K562 (cell line): Measurements from ENCODE around the gene PIP5K1B. TPM values are rescaled to one million over a fixed set of nuclear protein-coding genes. Genes with fewer than 3 reads are reported as not detected.

Source experiments
- C11orf30 ChIP-seq: fragments of 450-650 bp; IDR thresholded peaks from 2 replicates; pipeline ENCODE4 v1.6.1; 2016; ENCODE audit warnings: low read depth, mild to moderate bottlenecking
- CBFB ChIP-seq: sonication (generic); formaldehyde crosslinking; IDR thresholded peaks from 2 replicates; pipeline ENCODE4 v1.4.0; 2020; ENCODE audit warnings: mild to moderate bottlenecking, missing genetic modification reagents
- CCNT2 ChIP-seq: IDR thresholded peaks from 2 replicates; pipeline ENCODE4 v1.6.1; 2011; ENCODE audit warnings: borderline replicate concordance, low read depth, mild to moderate bottlenecking, moderate library complexity, mixed read lengths, low read length; ENCODE audit not compliant: insufficient read length; ENCODE audit errors: extremely low read depth
- CHCHD3 ChIP-seq: fragments of 250-450 bp; sonication (Bioruptor Pico); IDR thresholded peaks from 2 replicates; pipeline ENCODE4 v2.1.2; 2022; ENCODE audit warnings: mild to moderate bottlenecking
- CREB1 ChIP-seq, 2 experiments: sonication (generic) in 1 of 2; formaldehyde crosslinking in 1 of 2; IDR thresholded peaks; 2 replicates each; pipeline versions ENCODE4 v1.6.1 to v1.8.0; 2012 to 2022; ENCODE audit warnings: inconsistent platforms in 1 of 2, mild to moderate bottlenecking in 1 of 2, missing genetic modification reagents in 1 of 2, moderate library complexity in 1 of 2
- DMBX1 ChIP-seq: fragments of 250-450 bp; sonication (Bioruptor Pico); IDR thresholded peaks from 2 replicates; pipeline ENCODE4 v1.8.0; 2022; ENCODE audit warnings: inconsistent platforms, mild to moderate bottlenecking, moderate library complexity, borderline replicate concordance
- GTF2A2 ChIP-seq: IDR thresholded peaks from 2 replicates; pipeline ENCODE4 v1.6.1; 2016; ENCODE audit warnings: mild to moderate bottlenecking, missing genetic modification characterization, missing compliant biosample characterization
- RREB1 ChIP-seq: fragments of 250-450 bp; sonication (Bioruptor Pico); IDR thresholded peaks from 2 replicates; pipeline ENCODE4 v1.4.0; 2020
- UBTF ChIP-seq, 2 experiments: IDR thresholded peaks; 2 replicates each; pipeline ENCODE4 v1.6.1; 2012; ENCODE audit warnings: improper control_type of control experiment in 2 of 2, low read depth in 2 of 2, low read length in 2 of 2, borderline replicate concordance in 1 of 2
- polyA plus RNA-seq, 8 experiments: library from polyadenylated mRNA; depleted of rRNA in 4 of 8; stranded (reverse) in 5 of 8; unstranded in 3 of 8; fragments of >200 nt; fragmentation: Nextera tagmentation in 2 of 8; fragmentation: Illumina TruSeq in 1 of 8; extraction: Ambion mirVana in 2 of 8; extraction: Trizol in 1 of 8; gene quantifications; 2 replicates each; pipeline versions ENCODE4 v1.2.1 to v1.2.3, GENCODE V29; 2011 to 2014; ENCODE audit warnings: inconsistent platforms in 1 of 8, missing spikeins in 1 of 8
- total RNA-seq, 7 experiments: library from RNA; depleted of rRNA in 6 of 7; stranded (reverse); fragments of >200 nt in 6 of 7; fragmentation: Illumina TruSeq in 2 of 7; extraction: Trizol in 2 of 7; gene quantifications; 2 replicates each; pipeline versions ENCODE4 v1.2.1 to v1.2.3, GENCODE V29; 2011 to 2021; ENCODE audit warnings: low replicate concordance in 1 of 7
- TF ChIP-seq, protein P1 (sequence below), 3 experiments: fragments of 200-800 bp in 1 of 3; fragments of 250-450 bp in 1 of 3; fragments of 450-650 bp in 1 of 3; sonication (Bioruptor Pico) in 1 of 3; sonication (Bioruptor generic) in 1 of 3; formaldehyde crosslinking in 1 of 3; IDR thresholded peaks; 2 replicates each; pipeline versions ENCODE4 v1.6.1 to v1.8.0; 2016 to 2022; ENCODE audit warnings: mild to moderate bottlenecking in 2 of 3, missing genetic modification characterization in 2 of 3, missing compliant biosample characterization in 1 of 3, moderate library complexity in 1 of 3
- TF ChIP-seq, protein P2 (sequence below): fragments of 250-450 bp; sonication (Bioruptor Pico); IDR thresholded peaks from 2 replicates; pipeline ENCODE4 v1.4.0; 2020

The PIP5K1B gene
- total and polyA plus RNA-seq, 9 of the 15 experiments (the other 6 are each of a cell fraction or from before 2014, with no cell fraction given), result 3.1 to 12.9 (median 7.4) TPM

GRCh38 chr9:68779558-68780379 is 74.7 kb downstream of the PIP5K1B start (continued):
- TF ChIP-seq RREB1 (CRISPR knock-in tag), result no peak; the same call in 1 of the 2 replicates
- peak; percentile 89 for TF ChIP-seq C11orf30
- TF ChIP-seq GTF2A2 (tag), result no peak
- TF ChIP-seq CREB1 (IDR thresholded peaks at IDR 0.05), result peak; percentile 98
- peak; percentile 99 for TF ChIP-seq CREB1 (CRISPR knock-in tag; IDR thresholded peaks at IDR 0.05)
- TF ChIP-seq, protein P1, sequence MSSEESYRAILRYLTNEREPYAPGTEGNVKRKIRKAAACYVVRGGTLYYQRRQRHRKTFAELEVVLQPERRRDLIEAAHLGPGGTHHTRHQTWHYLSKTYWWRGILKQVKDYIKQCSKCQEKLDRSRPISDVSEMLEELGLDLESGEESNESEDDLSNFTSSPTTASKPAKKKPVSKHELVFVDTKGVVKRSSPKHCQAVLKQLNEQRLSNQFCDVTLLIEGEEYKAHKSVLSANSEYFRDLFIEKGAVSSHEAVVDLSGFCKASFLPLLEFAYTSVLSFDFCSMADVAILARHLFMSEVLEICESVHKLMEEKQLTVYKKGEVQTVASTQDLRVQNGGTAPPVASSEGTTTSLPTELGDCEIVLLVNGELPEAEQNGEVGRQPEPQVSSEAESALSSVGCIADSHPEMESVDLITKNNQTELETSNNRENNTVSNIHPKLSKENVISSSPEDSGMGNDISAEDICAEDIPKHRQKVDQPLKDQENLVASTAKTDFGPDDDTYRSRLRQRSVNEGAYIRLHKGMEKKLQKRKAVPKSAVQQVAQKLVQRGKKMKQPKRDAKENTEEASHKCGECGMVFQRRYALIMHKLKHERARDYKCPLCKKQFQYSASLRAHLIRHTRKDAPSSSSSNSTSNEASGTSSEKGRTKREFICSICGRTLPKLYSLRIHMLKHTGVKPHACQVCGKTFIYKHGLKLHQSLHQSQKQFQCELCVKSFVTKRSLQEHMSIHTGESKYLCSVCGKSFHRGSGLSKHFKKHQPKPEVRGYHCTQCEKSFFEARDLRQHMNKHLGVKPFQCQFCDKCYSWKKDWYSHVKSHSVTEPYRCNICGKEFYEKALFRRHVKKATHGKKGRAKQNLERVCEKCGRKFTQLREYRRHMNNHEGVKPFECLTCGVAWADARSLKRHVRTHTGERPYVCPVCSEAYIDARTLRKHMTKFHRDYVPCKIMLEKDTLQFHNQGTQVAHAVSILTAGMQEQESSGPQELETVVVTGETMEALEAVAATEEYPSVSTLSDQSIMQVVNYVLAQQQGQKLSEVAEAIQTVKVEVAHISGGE (CRISPR knock-in tag; IDR thresholded peaks at IDR 0.05), result no peak
- TF ChIP-seq, protein P2, sequence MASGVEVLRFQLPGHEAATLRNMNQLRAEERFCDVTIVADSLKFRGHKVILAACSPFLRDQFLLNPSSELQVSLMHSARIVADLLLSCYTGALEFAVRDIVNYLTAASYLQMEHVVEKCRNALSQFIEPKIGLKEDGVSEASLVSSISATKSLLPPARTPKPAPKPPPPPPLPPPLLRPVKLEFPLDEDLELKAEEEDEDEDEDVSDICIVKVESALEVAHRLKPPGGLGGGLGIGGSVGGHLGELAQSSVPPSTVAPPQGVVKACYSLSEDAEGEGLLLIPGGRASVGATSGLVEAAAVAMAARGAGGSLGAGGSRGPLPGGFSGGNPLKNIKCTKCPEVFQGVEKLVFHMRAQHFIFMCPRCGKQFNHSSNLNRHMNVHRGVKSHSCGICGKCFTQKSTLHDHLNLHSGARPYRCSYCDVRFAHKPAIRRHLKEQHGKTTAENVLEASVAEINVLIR, result peak; percentile 95
- TF ChIP-seq DMBX1 (CRISPR knock-in tag), result peak; percentile 20; the same call in 1 of the 2 replicates
- TF ChIP-seq UBTF (IDR thresholded peaks at IDR 0.05; ENCODE audit: borderline replicate concordance in 1 of 2, low read depth in 2 of 2, low read length in 2 of 2), result peak in 1 of 2 experiments; percentile 68; a peak in 1 of 4 replicates
- TF ChIP-seq CBFB, result no peak
- peak; percentile 58 for TF ChIP-seq CCNT2
- TF ChIP-seq CHCHD3, result no peak
